ENCODE results near the gene CD2AP.
"Not testable (repeated sequence)": the region's sequence is repeated elsewhere in the genome, so short reads cannot be mapped to it uniquely, and the experiment has no call there.

The CD2AP gene

DNA sequence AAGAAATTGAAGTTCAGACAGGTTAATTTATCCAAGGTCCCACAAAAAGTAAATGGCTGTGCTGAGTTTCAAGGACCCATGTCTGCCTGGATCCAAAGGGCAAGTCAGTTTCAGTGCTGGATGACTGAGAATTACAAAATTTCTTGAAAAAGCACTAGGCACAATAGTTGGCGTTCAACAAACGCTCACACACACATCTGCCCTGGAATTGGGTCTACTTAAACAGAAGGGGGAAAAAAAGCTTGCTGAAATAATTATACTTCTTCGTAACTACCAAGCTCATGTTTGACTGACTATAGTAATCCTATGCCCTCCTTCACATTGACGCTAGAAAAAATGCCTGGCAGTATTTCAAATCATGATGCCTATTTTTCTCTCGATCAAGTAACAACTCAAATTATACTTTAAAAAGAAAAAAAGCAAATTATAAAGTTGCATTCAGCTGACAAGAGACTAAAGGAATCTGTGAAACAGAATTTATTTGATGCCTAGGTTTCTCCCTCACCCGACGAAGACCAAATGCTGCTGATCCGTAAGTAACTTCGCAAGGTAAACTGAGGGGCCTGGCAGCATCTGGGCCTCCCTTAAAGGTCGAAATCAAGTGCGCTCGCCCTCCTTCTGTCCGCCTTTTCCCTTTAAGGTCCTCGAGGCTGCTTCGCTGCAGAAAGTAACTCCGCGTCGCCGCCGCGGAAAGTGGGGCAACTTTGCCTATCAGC lies 650 bp upstream of the CD2AP start:
- peak overlapping the region; percentile 90 for H3K4me3 ChIP-seq (ENCODE audit: low read depth, low read length)
- TF ChIP-seq, protein P1, sequence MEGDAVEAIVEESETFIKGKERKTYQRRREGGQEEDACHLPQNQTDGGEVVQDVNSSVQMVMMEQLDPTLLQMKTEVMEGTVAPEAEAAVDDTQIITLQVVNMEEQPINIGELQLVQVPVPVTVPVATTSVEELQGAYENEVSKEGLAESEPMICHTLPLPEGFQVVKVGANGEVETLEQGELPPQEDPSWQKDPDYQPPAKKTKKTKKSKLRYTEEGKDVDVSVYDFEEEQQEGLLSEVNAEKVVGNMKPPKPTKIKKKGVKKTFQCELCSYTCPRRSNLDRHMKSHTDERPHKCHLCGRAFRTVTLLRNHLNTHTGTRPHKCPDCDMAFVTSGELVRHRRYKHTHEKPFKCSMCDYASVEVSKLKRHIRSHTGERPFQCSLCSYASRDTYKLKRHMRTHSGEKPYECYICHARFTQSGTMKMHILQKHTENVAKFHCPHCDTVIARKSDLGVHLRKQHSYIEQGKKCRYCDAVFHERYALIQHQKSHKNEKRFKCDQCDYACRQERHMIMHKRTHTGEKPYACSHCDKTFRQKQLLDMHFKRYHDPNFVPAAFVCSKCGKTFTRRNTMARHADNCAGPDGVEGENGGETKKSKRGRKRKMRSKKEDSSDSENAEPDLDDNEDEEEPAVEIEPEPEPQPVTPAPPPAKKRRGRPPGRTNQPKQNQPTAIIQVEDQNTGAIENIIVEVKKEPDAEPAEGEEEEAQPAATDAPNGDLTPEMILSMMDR (conservative IDR thresholded peaks at IDR 0.05; ENCODE audit: low read depth, low read length) = no peak
- no peak for DNase-seq (ENCODE audit: low read depth)

DNA sequence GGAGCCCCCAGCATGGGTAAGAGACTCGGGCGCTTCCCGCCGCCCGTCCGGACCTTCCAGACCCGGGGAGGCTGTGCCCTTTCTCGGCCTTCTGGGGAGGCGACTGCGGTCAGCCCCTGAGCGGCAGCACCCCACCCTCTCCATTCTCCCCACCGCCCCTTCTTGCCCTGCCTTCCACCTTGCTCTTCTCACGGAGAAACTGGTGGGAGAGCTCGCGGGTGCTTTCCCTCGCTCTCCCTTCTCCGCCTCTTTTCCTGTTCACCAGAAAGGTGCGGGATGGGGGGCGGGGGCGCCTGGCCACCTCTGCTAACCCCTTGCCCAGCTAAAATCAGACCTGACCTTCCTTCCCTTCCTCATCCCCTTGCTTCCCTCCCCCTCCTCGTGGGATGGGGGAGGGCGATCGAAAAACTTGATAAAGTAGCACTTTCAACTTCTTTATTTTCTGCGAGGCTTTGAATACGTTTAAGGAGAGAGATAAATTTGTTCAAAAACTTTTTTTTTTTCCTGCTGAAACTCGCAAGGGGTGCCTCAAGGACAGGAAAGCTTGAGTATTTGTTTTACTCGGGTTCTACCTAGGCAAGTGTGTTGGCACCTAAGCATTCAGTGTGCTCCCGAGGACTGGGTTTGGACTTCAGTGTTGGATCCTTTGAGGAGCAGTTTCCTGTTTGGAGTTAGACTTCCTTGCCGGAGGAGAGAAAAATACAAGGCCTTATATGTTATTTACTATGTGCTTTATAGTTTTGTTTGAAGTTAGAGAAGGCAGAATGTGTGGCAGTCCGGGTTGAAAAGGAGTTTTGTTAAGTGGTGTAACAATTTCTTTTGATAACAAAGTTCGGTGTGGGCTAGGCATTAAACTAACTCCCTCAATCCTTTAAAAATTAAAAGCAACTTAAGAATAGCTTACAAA lies 897 bp downstream of the CD2AP start:
- peak overlapping the region; percentile 90 for H3K4me3 ChIP-seq (ENCODE audit: low read depth, low read length)
- DNase-seq (ENCODE audit: low read depth) = peak; percentile 38
- TF ChIP-seq, protein P1 (conservative IDR thresholded peaks at IDR 0.05; ENCODE audit: low read depth, low read length) = no peak

DNA sequence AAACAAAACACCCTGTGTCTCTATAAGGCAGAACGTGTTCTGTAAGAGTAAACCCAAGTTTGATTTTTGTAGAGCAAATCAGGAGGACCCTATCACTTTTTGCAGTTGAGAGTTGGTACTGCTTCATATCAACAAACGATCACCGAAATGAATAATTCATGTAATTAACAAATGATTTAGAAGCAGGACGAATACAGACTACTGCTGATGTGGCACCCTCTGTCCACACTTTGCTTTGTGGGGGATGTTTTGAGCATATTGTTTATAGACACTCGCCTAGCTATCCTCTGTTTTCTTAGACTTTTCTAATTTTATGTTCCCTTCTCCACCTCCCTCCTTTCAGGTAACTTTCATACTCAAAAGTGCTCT lies 1.5 kb downstream of the CD2AP start:
- H3K4me3 ChIP-seq (ENCODE audit: low read depth, low read length) = peak overlapping the region; percentile 90
- DNase-seq (ENCODE audit: low read depth) = peak; percentile 26
- TF ChIP-seq, protein P1 (conservative IDR thresholded peaks at IDR 0.05; ENCODE audit: low read depth, low read length) = no peak

DNA sequence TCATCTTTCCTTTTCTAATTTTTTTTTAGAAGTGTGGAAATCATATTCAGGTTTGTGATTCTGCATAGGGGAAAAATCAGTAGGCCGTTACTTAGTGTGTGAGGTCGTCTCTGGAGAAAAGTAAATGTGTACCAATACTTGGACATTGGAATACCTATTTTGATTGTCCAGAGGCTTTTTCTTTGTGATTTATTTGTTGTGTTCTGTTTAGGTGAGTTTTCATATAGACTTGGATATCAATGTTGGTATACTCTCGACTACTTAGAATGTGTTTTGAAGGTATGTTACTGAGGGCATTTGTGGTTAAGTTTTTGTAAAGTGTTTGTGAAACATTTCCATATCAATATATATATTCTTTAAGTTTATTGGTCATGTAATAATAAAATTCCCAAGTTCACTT lies 2.3 kb downstream of the CD2AP start:
- DNase-seq (ENCODE audit: low read depth) = no peak
- no peak overlapping the region for H3K4me3 ChIP-seq (ENCODE audit: low read depth, low read length)
- TF ChIP-seq, protein P1 (conservative IDR thresholded peaks at IDR 0.05; ENCODE audit: low read depth, low read length) = no peak

DNA sequence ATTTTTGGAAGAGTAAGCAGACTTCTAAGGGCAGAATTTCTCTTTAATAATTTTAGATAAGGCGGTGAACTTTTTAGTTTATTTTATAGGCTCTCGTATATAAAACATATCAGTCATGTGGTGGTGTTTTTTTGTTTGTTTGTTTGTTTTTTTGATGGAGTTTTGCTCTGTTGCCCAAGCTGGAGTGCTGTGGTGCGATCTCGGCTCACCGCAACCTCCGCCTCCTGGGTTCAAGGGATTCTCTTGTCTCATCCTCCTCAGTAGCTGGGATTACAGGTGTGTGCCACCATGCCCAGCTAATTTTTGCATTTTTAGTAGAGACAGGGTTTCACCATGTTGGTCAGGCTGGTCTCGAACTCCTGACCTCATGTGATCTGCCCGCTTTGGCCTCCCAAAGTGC lies 3.6 kb downstream of the CD2AP start:
- not testable (repeated sequence) for DNase-seq (ENCODE audit: low read depth); H3K4me3 ChIP-seq (ENCODE audit: low read depth, low read length)

DNA sequence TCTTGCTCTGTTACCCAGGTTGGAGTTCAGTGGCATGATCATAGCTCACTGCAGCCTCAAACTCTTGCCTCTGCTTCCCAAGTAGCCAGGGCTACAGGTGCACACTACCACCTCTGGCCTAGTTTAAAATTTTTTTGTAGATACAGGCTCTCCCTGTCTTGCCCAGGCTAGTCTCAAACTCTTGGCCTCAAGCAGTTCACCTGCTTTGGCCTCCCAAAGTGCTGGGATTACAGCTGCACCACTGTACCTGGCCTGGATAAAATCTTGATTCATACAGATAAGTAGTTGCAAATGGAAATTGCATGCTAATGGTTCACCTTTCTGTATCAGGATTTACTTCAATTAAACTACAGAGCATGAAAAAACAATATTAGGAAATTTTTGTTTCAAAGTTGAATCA lies 4.2 kb downstream of the CD2AP start:
- TF ChIP-seq, protein P1 (conservative IDR thresholded peaks at IDR 0.05; ENCODE audit: low read depth, low read length) = no peak
- no peak overlapping the region for H3K4me3 ChIP-seq (ENCODE audit: low read depth, low read length)
- no peak for DNase-seq (ENCODE audit: low read depth)

DNA sequence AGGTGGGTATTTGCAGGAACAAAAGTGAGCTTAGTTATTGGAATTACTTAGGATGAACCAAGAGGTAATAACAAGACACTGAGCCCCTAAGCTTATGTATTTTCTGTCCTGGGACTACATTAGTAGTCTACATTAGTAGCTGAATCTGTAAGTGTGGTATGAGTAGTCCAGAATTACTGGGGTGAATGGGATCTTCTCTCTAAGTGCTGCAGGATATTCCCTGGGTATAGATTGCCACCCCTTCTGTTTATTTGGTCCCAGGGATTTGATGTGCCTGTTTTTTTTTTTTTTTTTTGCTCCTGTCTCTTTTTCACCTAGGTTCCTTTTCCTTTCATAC lies 5.9 kb downstream of the CD2AP start:
- no peak for DNase-seq (ENCODE audit: low read depth)
- TF ChIP-seq, protein P1 (conservative IDR thresholded peaks at IDR 0.05; ENCODE audit: low read depth, low read length) = no peak

More for the DNA sequence above, 5.9 kb downstream of the CD2AP start:
- H3K4me3 ChIP-seq (ENCODE audit: low read depth, low read length) = no peak overlapping the region
